BJ (cell line): Measurements from ENCODE around the gene ATXN2. TPM values are rescaled to one million over a fixed set of nuclear protein-coding genes. Genes with fewer than 3 reads are reported as not detected.
A peak's percentile ranks its signal among the peaks of the same experiment; 100 is the strongest.

Source experiments
- CTCF ChIA-PET: fragments of 350-600 bp; formaldehyde crosslinking; extraction: SDS; loops from one replicate; lab custom pipeline; 2021; ENCODE audit warnings: antibody characterized with exemption, inconsistent platforms; lab: Yijun Ruan, JAX
- POLR2A ChIA-PET: fragments of 300-600 bp; sonication (Branson Sonifier 250); formaldehyde crosslinking; extraction: SDS; loops from one replicate; lab custom pipeline; 2021; ENCODE audit warnings: antibody characterized with exemption; lab: Charles Lee
- DNase-seq: peaks from one replicate; pipeline ENCODE4 v3.0.0-alpha.2; 2011; ENCODE audit warnings: low read depth
- H3K27me3 ChIP-seq: 2 replicates; pipeline ENCODE4 v1.6.0; 2011; ENCODE audit warnings: low read length; ENCODE audit not compliant: control insufficient read depth, insufficient read depth
- H3K36me3 ChIP-seq: 2 replicates; pipeline ENCODE4 v1.5.1; 2011; ENCODE audit warnings: low read length; ENCODE audit not compliant: control insufficient read depth, insufficient read depth
- H3K4me3 ChIP-seq: 2 replicates; pipeline ENCODE4 v1.5.1; 2011; ENCODE audit warnings: low read depth, mild to moderate bottlenecking, control low read depth, low read length
- CTCF ChIP-seq: IDR thresholded peaks from 2 replicates; pipeline ENCODE4 v1.5.1; 2011; ENCODE audit warnings: low read depth, mild to moderate bottlenecking, control low read depth, inconsistent platforms, low read length, moderate library complexity; ENCODE audit not compliant: insufficient read depth
- polyA minus RNA-seq: library from RNA; depleted of rRNA, polyadenylated mRNA; stranded (reverse); fragments of >200 nt; gene quantifications from 2 replicates; pipeline ENCODE4 v1.2.3, GENCODE V29; 2011; rRNA and poly(A)+ RNA removed
- polyA plus RNA-seq: library from polyadenylated mRNA; depleted of rRNA; stranded (reverse); fragments of >200 nt; gene quantifications from 2 replicates; pipeline ENCODE4 v1.2.3, GENCODE V29; 2011; rRNA removed

The ATXN2 gene
- 21.5 and 30.3 TPM in 2 replicates for polyA plus RNA-seq
- polyA minus RNA-seq: 93.5 and 95.4 TPM in 2 replicates

GRCh38 chr12:111598637-111599452 is at the start of gene ATXN2:
Gene ATXN2, minus strand, starts transcription at chr12:111599315. Its CDS starts 281 bp downstream, at chr12:111599034.
- Histone ChIP-seq H3K27me3 (no peaks in the 10 kb centered on the region), H3K4me3 (peak within 1 kb of the TSS; percentile 99), H3K36me3 (no peaks in the 10 kb centered on the region)
- TF ChIP-seq CTCF: no peak
- ChIA-PET CTCF (no interaction called here), POLR2A (no interaction called here)
- DNase-seq: no peak

GRCh38 chr12:111645433-111645832 is 46.3 kb upstream of the ATXN2 start:
- ChIA-PET POLR2A (no interaction called here), CTCF (interaction anchor here (1.2 to 2.7 kb wide), 2 partner anchors 29 to 66 kb away, joined by 3 to 8 read pairs; no protein-coding TSS in a partner anchor)
- DNase-seq: no peak
- TF ChIP-seq CTCF: no peak
- peaks cover 10% of the 10 kb centered on the region for H3K36me3 ChIP-seq
- H3K4me3 ChIP-seq: no peak overlapping the region
- H3K27me3 ChIP-seq: no peaks in the 10 kb centered on the region

GRCh38 chr12:111643427-111643826 is 44.3 kb upstream of the ATXN2 start:
- Histone ChIP-seq H3K36me3 (peaks cover 8% of the 10 kb centered on the region; the same call in 1 of the 2 replicates), H3K4me3 (no peak overlapping the region), H3K27me3 (no peaks in the 10 kb centered on the region)
- no peak for TF ChIP-seq CTCF
- DNase-seq: no peak
- ChIA-PET CTCF (interaction anchor here (0.8 kb wide), 1 partner anchor 192 kb away, joined by 3 read pairs; no protein-coding TSS in a partner anchor), POLR2A (no interaction called here)

- Histone ChIP-seq H3K36me3 (peaks cover 8% of the 10 kb centered on the region; the same call in 1 of the 2 replicates), H3K4me3 (no peak overlapping the region), H3K27me3 (no peaks in the 10 kb centered on the region)
- no peak for DNase-seq
- peak; percentile 40 for TF ChIP-seq CTCF
- CTCF ChIA-PET: interaction anchor here (0.8 kb wide), 1 partner anchor 191 kb away, joined by 3 read pairs; no protein-coding TSS in a partner anchor
- POLR2A ChIA-PET: no interaction called here
Measured at GRCh38 chr12:111642681-111643426, 43.7 kb upstream of the ATXN2 start.

GRCh38 chr12:111640506-111640905 is 41.4 kb upstream of the ATXN2 start:
- no peak overlapping the region for H3K4me3 ChIP-seq
- no peaks in the 10 kb centered on the region for H3K27me3 ChIP-seq
- peaks cover 7% of the 10 kb centered on the region; the same call in 1 of the 2 replicates for H3K36me3 ChIP-seq
- no peak for DNase-seq
- POLR2A ChIA-PET: no interaction called here
- CTCF ChIA-PET: no interaction called here
- TF ChIP-seq CTCF: no peak
